ENCODE results near the gene ZFAND2B.
"Not testable (repeated sequence)": the region's sequence is repeated elsewhere in the genome, so short reads cannot be mapped to it uniquely, and the experiment has no call there.

ZFAND2B gene

DNA sequence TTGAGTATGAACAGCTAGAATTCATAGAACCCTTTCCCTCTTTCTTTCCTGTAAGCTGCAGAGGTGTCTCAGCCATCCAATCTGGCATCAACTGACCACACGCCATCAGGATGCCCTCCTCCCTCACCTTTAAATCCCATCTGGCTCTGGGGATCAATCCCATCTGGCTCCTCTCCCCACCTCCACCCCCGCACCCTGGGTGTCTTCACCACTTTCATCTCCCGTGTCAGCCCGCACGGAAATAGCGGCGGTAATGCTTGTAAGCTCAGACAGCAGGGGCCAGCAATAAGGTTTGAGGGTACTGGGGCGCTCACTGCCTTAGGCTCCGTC is 46.0 kb downstream of the ZFAND2B start:
- no peak for DNase-seq (ENCODE audit: extremely low read depth, low read depth)
- TF ChIP-seq, protein P1, sequence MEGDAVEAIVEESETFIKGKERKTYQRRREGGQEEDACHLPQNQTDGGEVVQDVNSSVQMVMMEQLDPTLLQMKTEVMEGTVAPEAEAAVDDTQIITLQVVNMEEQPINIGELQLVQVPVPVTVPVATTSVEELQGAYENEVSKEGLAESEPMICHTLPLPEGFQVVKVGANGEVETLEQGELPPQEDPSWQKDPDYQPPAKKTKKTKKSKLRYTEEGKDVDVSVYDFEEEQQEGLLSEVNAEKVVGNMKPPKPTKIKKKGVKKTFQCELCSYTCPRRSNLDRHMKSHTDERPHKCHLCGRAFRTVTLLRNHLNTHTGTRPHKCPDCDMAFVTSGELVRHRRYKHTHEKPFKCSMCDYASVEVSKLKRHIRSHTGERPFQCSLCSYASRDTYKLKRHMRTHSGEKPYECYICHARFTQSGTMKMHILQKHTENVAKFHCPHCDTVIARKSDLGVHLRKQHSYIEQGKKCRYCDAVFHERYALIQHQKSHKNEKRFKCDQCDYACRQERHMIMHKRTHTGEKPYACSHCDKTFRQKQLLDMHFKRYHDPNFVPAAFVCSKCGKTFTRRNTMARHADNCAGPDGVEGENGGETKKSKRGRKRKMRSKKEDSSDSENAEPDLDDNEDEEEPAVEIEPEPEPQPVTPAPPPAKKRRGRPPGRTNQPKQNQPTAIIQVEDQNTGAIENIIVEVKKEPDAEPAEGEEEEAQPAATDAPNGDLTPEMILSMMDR (IDR thresholded peaks at IDR 0.05; ENCODE audit: low read depth, low read length, missing control alignments), result no peak
- H3K4me3 ChIP-seq (replicated peaks; ENCODE audit: low read depth, low read length), result peak overlapping the region; percentile 48

DNA sequence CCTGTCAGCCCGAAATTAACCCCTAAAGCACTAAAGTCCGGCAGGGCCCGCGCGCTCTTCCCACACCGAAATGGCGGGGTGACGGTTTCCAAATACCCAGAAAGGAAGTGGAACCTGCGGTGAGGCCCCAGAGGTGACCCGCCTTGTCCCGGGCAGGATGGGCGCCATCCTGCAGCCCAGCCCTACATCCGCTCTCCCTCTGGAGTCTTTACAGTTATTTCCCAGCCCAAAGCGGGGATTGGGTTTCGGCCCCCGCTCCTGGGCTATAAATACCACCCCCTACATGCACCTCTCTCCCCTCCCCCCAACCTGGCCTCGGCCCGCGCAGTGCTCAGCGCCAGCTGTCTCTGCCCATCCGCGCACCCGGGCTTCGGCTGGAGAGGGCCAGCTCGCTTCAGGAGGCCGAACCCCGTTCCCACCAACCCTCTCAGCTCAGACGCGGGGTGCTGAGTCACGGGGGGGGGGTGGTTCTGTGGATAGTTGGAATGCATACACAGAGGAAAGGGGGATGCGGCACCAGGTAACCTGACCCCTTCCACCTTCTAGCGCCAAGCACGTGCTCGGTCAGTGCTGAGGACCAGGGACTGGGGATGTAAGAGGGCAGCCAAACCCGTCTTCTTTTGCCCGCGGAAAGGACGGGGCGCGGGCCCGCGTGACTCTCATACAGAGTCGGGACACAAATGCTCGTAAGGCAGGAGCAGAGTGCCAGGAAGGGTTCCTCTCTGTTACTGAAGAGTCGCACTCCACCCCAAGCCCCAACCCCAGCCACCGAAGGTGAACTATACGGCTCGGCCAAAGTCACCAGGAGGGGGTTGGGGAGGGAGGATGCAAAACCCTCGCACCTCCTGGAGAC is 46.5 kb downstream of the ZFAND2B start, which contains the start of gene TUBA4B:
TUBA4B (plus strand) TSS at position 344 of the 853 bp plus-strand sequence; CDS start at position 509, 165 bp downstream.
- peak within 1 kb of the TSS; percentile 48 for H3K4me3 ChIP-seq (replicated peaks; ENCODE audit: low read depth, low read length)
- TF ChIP-seq, protein P1 (IDR thresholded peaks at IDR 0.05; ENCODE audit: low read depth, low read length, missing control alignments), result no peak
- DNase-seq (ENCODE audit: extremely low read depth, low read depth), result no peak

DNA sequence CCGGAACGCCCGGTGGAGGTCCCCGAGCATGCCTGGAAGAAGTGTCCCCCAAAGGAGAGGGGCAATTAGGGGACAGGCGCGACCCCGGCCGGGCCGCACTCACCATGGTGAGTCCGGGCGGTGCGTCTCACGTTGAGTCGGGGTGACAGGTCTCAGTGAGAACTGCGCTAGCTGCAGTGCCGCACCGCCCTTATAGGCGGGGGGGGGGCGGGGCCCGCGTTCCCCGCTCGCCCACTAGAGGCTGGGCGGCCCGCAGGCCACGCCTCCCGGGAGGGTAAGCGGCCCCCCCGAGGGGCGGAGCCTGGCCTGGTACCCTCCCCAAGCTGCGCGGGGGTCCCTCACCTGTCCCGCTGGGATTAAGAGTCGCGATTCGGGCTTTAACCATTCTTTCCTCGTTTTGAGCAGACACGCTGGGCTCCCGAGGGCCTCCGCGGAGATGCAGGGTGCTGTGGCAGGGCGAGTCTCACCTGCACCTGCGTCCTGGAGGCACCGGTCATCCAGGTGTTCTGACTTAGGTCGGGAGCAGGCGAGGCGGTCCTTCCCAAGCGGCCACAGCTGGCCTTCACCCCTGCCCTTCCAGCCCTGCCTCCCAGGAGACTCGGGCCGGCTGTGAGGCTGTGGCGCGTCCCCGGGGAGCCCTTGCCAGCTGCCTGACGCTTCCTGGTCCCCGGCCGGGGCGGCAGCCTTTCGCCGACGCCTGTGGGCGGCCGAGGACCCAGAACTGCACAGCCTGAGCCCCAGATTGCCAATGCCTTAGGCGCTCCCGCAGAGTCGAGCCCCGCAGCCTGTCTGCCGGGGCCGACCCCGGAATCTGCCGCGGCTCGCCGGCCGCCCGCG is 47.4 kb downstream of the ZFAND2B start, which contains the start of gene TUBA4A:
TUBA4A (minus strand) TSS at position 166 of the 837 bp plus-strand sequence; CDS start at position 106, 60 bp downstream.
- TF ChIP-seq, protein P1 (IDR thresholded peaks at IDR 0.05; ENCODE audit: low read depth, low read length, missing control alignments), result no peak
- DNase-seq (ENCODE audit: extremely low read depth, low read depth), result no peak
- peak within 1 kb of the TSS; percentile 48 for H3K4me3 ChIP-seq (replicated peaks; ENCODE audit: low read depth, low read length)

DNA sequence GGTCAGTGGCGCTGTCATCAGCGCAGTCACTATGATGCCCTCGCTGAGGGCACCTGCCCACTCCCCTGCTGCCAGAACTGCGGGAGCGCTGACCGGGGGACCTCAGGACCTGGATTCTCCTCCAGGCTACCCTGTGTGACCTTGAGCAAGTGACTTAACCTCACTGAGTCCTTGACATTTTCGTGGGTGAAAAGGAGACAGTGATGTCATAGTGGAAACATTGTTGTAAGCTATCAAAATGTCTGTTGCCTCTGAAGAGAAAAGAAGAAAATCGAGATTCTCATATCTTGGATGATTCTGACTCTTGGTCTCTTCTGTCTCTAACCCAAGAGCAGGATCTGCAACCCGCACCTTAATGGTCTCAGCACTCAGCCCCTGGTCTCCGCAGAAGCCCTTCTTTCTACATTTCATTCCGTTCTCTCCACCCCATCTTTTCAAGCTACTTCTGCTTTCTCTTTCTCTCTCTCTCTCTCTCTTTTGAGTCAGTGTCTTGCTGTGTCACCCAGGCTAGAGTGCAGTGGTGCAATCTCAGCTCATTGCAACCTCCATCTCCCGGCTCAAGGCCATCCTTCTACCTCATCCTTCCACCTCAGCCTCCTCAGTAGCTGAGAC is 48.1 kb downstream of the ZFAND2B start:
- H3K4me3 ChIP-seq (replicated peaks; ENCODE audit: low read depth, low read length), result peak overlapping the region; percentile 48
- TF ChIP-seq, protein P1 (IDR thresholded peaks at IDR 0.05; ENCODE audit: low read depth, low read length, missing control alignments), result no peak
- no peak for DNase-seq (ENCODE audit: extremely low read depth, low read depth)

DNA sequence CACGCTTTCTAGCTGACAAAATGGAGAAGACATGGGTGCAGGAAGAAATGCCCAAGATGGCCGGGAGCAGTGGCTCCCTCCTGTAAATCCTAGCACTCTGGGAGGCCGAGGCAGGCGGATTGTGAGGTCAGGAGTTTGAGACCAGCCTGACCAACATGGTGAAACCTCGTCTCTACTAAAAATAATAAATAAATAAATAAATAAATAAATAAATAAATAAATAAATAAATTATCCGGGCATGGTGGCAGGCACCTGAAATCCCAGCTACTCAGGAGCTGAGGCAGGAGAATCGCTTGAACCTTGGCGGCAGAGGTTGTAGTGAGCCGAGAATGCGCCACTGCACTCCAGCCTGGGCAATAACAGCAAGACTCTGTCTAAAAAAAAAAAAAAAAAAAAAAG is 52.4 kb downstream of the ZFAND2B start:
- not testable (repeated sequence) for H3K4me3 ChIP-seq (replicated peaks; ENCODE audit: low read depth, low read length); DNase-seq (ENCODE audit: extremely low read depth, low read depth)
